Renal cortex interstitium (tissue), 15 donors: ENCODE data around the gene AMN1. TPM values are rescaled to one million over a fixed set of nuclear protein-coding genes. Genes with fewer than 3 reads are reported as not detected.
A peak's percentile ranks its signal among the peaks of the same experiment; 100 is the strongest.
"Not testable (repeated sequence)": the region's sequence is repeated elsewhere in the genome, so short reads cannot be mapped to it uniquely, and the experiment has no call there.

Experiments
- DNase-seq, 11 donors: peaks; one replicate each; pipeline ENCODE4 v3.0.0-alpha.2; 2013; ENCODE audit warnings: low read depth in 9 of 11, low spot score in 4 of 11; ENCODE audit errors: extremely low read depth in 1 of 11
- long read RNA-seq, 16 experiments: transcript quantifications; one replicate each; lab custom pipeline, GENCODE V29; 2026
- polyA plus RNA-seq, 3 donors: library from polyadenylated mRNA; unstranded; fragments of 120-200 nt; gene quantifications; one replicate each; pipeline ENCODE4 v1.2.1, GENCODE V29; 2013; ENCODE audit not compliant: insufficient read length in 3 of 3

Gene AMN1
- polyA plus RNA-seq, result 10 to 100 TPM; 20.5 to 22.8 (median 21.5) TPM
- long read RNA-seq, donor 1, partial matches to known transcripts, result 0 of 3 reads
- long read RNA-seq, donor 1, other reads (novel, unspliced or antisense), result 0 of 3 reads
- long read RNA-seq, donor 2, partial matches to known transcripts, result 0 of 7 reads
- long read RNA-seq, donor 2, other reads (novel, unspliced or antisense), result 0 of 7 reads
- long read RNA-seq, donor 3, transcript AMN1-201 (7 exons, 2,110 nt), result major isoform, 8 of 11 reads
- long read RNA-seq, donor 3, partial matches to known transcripts, result 0 of 11 reads
- long read RNA-seq, donor 3, other reads (novel, unspliced or antisense), result 0 of 11 reads
- long read RNA-seq, donor 4, partial matches to known transcripts, result 0 of 6 reads
- long read RNA-seq, donor 4, other reads (novel, unspliced or antisense), result 0 of 6 reads
- long read RNA-seq, donor 5, result 0 reads
- long read RNA-seq, donor 6, transcript AMN1-201 (7 exons, 2,110 nt), result major isoform, 5 of 7 reads
- long read RNA-seq, donor 6, partial matches to known transcripts, result 0 of 7 reads
- long read RNA-seq, donor 6, other reads (novel, unspliced or antisense), result 0 of 7 reads
- long read RNA-seq, donor 7, partial matches to known transcripts, result 0 of 7 reads
- long read RNA-seq, donor 7, other reads (novel, unspliced or antisense), result 0 of 7 reads
- long read RNA-seq, donor 8, transcript AMN1-201 (7 exons, 2,110 nt), result major isoform, 5 of 10 reads
- long read RNA-seq, donor 8, partial matches to known transcripts, result 0 of 10 reads
- long read RNA-seq, donor 8, other reads (novel, unspliced or antisense), result 0 of 10 reads
- long read RNA-seq, donor 9, transcript AMN1-201 (7 exons, 2,110 nt), result major isoform, 6 of 9 reads
- long read RNA-seq, donor 9, partial matches to known transcripts, result 0 of 9 reads
- long read RNA-seq, donor 9, other reads (novel, unspliced or antisense), result 0 of 9 reads
- long read RNA-seq, donor 10, partial matches to known transcripts, result 0 of 5 reads
- long read RNA-seq, donor 10, other reads (novel, unspliced or antisense), result 0 of 5 reads
- long read RNA-seq, donor 11, partial matches to known transcripts, result 0 of 2 reads
- long read RNA-seq, donor 11, other reads (novel, unspliced or antisense), result 0 of 2 reads
- long read RNA-seq, donor 12, partial matches to known transcripts, result 0 of 1 reads
- long read RNA-seq, donor 12, other reads (novel, unspliced or antisense), result 0 of 1 reads
- long read RNA-seq, donor 13, result 0 reads
- long read RNA-seq, donor 14, transcript AMN1-201 (7 exons, 2,110 nt), result major isoform, 5 of 7 reads
- long read RNA-seq, donor 14, partial matches to known transcripts, result 0 of 7 reads
- long read RNA-seq, donor 14, other reads (novel, unspliced or antisense), result 0 of 7 reads
- long read RNA-seq, donor 15, partial matches to known transcripts, result 0 of 5 reads
- long read RNA-seq, donor 15, other reads (novel, unspliced or antisense), result 0 of 5 reads
- long read RNA-seq, donor 16, transcript AMN1-201 (7 exons, 2,110 nt), result major isoform, 10 of 18 reads
- long read RNA-seq, donor 16, transcript AMN1-211 (6 exons, 880 nt), result minor isoform, 6 of 18 reads
- long read RNA-seq, donor 16, partial matches to known transcripts, result 0 of 18 reads
- long read RNA-seq, donor 16, other reads (novel, unspliced or antisense), result 0 of 18 reads

DNA sequence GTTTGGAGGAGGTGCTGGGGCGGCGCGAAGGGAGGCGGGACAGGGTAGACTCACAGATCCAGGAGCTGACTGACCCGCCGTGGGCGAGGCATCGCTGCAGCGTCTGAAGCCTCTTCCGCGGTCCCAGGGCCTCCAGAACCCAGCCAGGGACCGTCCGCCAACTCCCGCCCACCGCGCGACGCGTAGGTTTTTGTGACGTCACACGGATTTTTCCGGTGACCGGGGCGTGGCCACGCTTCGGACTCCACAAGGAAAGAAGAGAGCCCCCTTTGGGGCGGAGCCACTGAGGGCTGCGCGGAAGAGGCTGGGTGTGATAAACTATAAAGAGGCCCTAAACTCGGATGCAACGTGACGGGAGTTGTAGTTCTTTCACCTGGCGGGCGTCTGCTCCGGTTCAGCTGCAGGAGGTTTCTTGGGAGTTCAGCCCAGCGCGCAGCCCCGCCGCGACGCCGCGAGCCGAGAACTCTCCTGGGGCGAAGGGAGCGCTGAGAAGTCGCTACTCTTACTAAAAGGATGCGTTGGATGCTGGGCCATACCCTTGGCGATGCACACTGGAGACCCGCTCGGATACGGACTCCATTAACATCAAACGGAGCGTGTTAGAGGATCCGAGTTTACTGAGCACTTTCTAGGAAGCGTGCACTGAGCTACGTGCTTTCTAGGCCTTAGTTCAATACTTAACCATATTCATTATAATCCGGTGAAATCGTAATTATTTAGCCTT lies at the start of gene AMN1:
Gene AMN1 (minus strand): TSS at position 105 of the 724 bp plus-strand sequence. CDS start 13 bp downstream, at position 92.
- DNase-seq, result peak; percentile 97 to 100 (median 99)

DNA sequence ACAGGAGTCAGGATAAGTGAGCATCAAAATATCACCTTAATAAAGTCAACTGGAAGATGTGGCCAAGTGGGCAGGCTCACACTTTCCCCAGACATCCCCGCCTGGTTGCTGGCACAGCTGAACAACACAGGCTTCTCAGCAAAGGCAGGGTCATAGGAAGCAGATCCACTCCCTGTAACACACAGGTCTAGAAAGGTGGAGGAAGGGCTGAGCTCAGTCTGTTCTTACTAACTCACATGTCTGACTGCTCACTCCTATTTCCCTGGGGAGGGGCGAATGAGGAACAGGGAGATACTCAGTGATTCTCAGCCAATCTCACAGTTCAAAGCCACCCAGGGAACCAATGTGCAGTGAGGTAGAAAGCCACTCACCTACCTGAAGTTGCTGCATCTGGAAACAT lies 45.0 kb upstream of the AMN1 start:
- DNase-seq, result no peak

- DNase-seq, result peak in 3 of 11 donors; percentile 8 to 42 (median 29)
Measured at GRCh38 chr12:31773223-31773750, 44.5 kb upstream of the AMN1 start.

- DNase-seq, result no peak
Measured at GRCh38 chr12:31772685-31773222, 43.9 kb upstream of the AMN1 start.

DNA sequence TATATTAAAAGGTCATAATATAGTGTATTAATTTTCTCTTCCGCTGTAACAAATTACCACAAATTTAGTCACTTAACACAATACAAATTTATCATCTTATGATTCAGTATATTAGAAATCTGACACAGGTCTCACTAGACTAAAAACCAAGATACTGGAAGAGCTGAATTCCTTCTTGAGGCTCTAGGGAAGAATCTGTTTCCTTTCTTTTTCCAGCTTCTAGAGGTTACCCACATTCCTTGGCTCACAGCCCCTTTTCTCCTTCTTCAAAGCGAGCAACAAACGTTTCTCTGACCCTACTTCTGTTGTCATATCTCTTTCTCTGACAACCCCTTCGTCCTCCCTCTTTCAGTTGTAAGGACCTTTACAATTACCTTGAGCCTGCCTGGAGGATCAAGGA lies 43.4 kb upstream of the AMN1 start:
- DNase-seq, result no peak

DNA sequence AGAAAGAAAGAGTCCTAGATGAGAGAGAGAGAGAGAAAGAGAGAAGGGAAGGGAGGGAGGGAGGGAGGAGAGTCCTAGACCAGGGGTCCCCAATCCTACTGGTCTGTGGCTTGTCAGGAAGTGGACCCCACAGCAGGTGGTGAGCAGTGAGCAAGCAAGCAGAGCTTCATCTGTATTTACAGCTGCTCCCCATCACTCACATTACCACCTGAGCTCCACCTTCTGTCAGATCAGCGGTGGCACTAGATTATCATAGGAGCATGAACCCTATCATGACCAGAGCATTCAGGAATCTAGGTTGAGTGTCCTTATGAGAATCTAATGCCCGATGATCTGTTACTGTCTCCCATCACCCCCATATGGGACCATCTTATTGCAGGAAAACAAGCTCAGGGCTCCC lies 39.2 kb upstream of the AMN1 start:
- no peak for DNase-seq

- no peak for DNase-seq
Measured at GRCh38 chr12:31765931-31766330, 37.1 kb upstream of the AMN1 start.

GRCh38 chr12:31759632-31760459 lies 31.0 kb upstream of the AMN1 start:
- DNase-seq, result no peak

- DNase-seq, result not testable (repeated sequence)
Measured at GRCh38 chr12:31758297-31758696, 29.5 kb upstream of the AMN1 start.

DNA sequence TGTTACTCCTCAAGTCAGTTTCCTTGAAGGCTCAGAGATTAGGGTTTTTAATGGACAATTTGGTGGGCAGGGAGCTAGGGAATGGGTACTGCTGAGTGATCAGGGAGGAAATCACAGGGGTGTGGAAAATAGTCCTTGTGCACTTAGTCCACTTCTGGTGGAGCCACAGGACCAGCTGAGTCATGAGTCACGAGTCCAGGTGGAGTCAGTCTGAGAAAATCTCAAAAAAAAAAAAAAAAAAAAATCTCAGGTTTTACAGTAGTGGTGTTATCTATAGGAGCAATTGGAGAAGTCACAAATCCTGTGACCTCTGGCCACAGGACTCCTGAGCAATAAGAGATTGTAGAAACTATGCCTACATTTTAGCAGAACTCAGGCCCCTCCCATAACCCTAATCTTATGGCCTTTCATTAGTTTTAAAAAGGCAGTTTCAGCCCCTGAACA lies 28.2 kb upstream of the AMN1 start:
- DNase-seq, result no peak

GRCh38 chr12:31752450-31752849 lies 23.6 kb upstream of the AMN1 start:
- no peak for DNase-seq

GRCh38 chr12:31751085-31751484 lies 22.3 kb upstream of the AMN1 start:
- DNase-seq, result no peak

DNA sequence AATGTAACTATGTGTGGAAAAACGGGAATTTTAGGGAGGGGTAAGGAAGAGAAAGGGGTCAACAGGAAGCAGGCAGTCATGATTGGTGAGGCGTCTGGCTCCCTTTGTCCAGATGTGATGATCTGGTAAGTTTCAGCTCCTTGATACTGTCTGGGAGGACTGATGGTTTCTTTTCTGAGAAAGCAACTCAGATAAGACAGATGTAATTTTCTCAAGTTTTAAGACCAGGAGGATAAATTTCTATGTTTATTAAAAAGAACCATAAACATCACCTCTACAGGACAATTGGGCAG lies 21.9 kb upstream of the AMN1 start:
- DNase-seq, result no peak

GRCh38 chr12:31749024-31749704 lies 20.3 kb upstream of the AMN1 start:
- DNase-seq, result no peak

DNA sequence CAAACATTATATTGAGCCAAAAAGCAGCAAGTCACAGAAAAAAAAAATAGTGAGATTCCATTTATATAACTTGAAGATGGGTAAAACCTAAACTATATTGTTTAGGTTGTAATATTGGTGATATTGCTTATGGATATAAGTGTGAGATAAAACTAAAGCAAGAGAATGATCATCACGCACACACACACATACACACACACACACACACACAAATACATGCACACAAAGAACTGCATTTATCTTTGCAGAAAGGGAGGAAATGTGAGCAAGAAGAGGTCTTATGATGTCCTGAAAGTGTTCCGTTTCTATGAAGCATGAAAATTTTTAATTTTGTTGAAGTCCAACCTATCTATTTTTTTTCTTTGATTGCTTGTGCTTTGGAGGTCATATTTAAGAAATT lies 16.4 kb upstream of the AMN1 start:
- no peak for DNase-seq

DNA sequence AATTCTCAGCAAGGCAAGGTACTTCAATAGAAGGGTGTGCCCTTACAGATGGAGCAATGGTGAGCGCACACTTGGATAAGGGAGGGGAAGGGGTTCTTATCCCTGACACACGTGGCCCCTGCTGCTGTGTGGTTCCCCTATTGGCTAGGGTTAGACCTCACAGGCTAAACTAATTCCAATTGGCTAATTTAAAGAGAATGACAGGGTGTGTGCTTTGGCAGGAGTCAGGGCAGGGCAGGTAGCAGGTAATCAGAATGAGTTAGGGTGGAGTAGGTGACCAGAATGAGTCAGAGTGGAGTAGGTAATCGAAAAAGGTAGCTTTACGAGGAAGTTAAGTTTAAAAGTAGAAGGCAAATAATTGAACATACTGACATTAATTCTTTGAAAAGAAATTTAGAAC lies 15.5 kb upstream of the AMN1 start:
- DNase-seq, result not testable (repeated sequence)
